Activated CD4-positive, CD25-positive, alpha-beta regulatory T cell (primary cell): ENCODE results near the gene KCNJ5.
"Not testable (repeated sequence)": the region's sequence is repeated elsewhere in the genome, so short reads cannot be mapped to it uniquely, and the experiment has no call there.

Experiments used
- DNase-seq, 4 experiments: peaks; one replicate each; lab custom pipeline; 2025; lab: John Stamatoyannopoulos, UW

The KCNJ5 gene

GRCh38 chr11:128913806-128914205 is 22.6 kb downstream of the KCNJ5 start:
- DNase-seq: no peak

- no peak for DNase-seq
Observed at GRCh38 chr11:128914216-128915148, 23.3 kb downstream of the KCNJ5 start.

- DNase-seq: no peak
Observed at GRCh38 chr11:128915149-128915521, 24.0 kb downstream of the KCNJ5 start.

GRCh38 chr11:128916037-128916572 is 24.9 kb downstream of the KCNJ5 start:
- no peak for DNase-seq

- DNase-seq: no peak
Observed at GRCh38 chr11:128916681-128917080, 25.5 kb downstream of the KCNJ5 start.

GRCh38 chr11:128917144-128917724 is 26.1 kb downstream of the KCNJ5 start:
- no peak for DNase-seq

- no peak for DNase-seq
Observed at GRCh38 chr11:128919216-128919615, 28.1 kb downstream of the KCNJ5 start.

- DNase-seq: not testable (repeated sequence)
Observed at GRCh38 chr11:128919635-128920034, 28.5 kb downstream of the KCNJ5 start.

GRCh38 chr11:128920666-128921065 is 29.5 kb downstream of the KCNJ5 start:
- DNase-seq: no peak

- no peak for DNase-seq
Observed at GRCh38 chr11:128921793-128922192, 30.6 kb downstream of the KCNJ5 start.

- DNase-seq: no peak
Observed at GRCh38 chr11:128924104-128924503, 32.9 kb downstream of the KCNJ5 start.

GRCh38 chr11:128924510-128925249 is 33.5 kb downstream of the KCNJ5 start:
- no peak for DNase-seq

GRCh38 chr11:128925250-128925600 is 34.1 kb downstream of the KCNJ5 start:
- DNase-seq: no peak

GRCh38 chr11:128926000-128926399 is 34.8 kb downstream of the KCNJ5 start:
- DNase-seq: no peak

- no peak for DNase-seq
Observed at GRCh38 chr11:128926437-128927107, 35.4 kb downstream of the KCNJ5 start.

GRCh38 chr11:128927108-128927461 is 35.9 kb downstream of the KCNJ5 start:
- no peak for DNase-seq

GRCh38 chr11:128927683-128928336 is 36.7 kb downstream of the KCNJ5 start:
- no peak for DNase-seq

GRCh38 chr11:128928400-128928799 is 37.2 kb downstream of the KCNJ5 start:
- DNase-seq: no peak

- no peak for DNase-seq
Observed at GRCh38 chr11:128929468-128929867, 38.3 kb downstream of the KCNJ5 start.

- DNase-seq: no peak
Observed at GRCh38 chr11:128929991-128930390, 38.8 kb downstream of the KCNJ5 start.

- no peak for DNase-seq
Observed at GRCh38 chr11:128931066-128931465, 39.9 kb downstream of the KCNJ5 start.

GRCh38 chr11:128931668-128932067 is 40.5 kb downstream of the KCNJ5 start:
- DNase-seq: no peak
